IPS-NIHi7 (cell line): Measurements from ENCODE around the gene KIAA0930.
A peak's percentile ranks its signal among the peaks of the same experiment; 100 is the strongest.
"Not testable (repeated sequence)": the region's sequence is repeated elsewhere in the genome, so short reads cannot be mapped to it uniquely, and the experiment has no call there.

Experiments
- DNase-seq: peaks from one replicate; pipeline ENCODE4 v3.0.0; 2012; ENCODE audit warnings: mixed read lengths; ENCODE audit errors: extremely low spot score

KIAA0930 gene

GRCh38 chr22:45262931-45263462 lies 22.3 kb upstream of the KIAA0930 start:
- DNase-seq = no peak

- no peak for DNase-seq
Observed at GRCh38 chr22:45262195-45262930, 21.7 kb upstream of the KIAA0930 start.

GRCh38 chr22:45261407-45262088 lies 20.9 kb upstream of the KIAA0930 start:
- no peak for DNase-seq

GRCh38 chr22:45260395-45260759 lies 19.7 kb upstream of the KIAA0930 start:
- not testable (repeated sequence) for DNase-seq

- DNase-seq = no peak
Observed at GRCh38 chr22:45259754-45260394, 19.2 kb upstream of the KIAA0930 start.

GRCh38 chr22:45257941-45258340 lies 17.2 kb upstream of the KIAA0930 start:
- not testable (repeated sequence) for DNase-seq

GRCh38 chr22:45254789-45255278 lies 14.1 kb upstream of the KIAA0930 start:
- no peak for DNase-seq

GRCh38 chr22:45254388-45254787 lies 13.7 kb upstream of the KIAA0930 start:
- DNase-seq = no peak

- DNase-seq = no peak
Observed at GRCh38 chr22:45253039-45253641, 12.4 kb upstream of the KIAA0930 start.

GRCh38 chr22:45251825-45252224 lies 11.1 kb upstream of the KIAA0930 start:
- no peak for DNase-seq

GRCh38 chr22:45248832-45249561 lies 8.3 kb upstream of the KIAA0930 start:
- DNase-seq = no peak

GRCh38 chr22:45246060-45246985 lies 5.6 kb upstream of the KIAA0930 start:
- DNase-seq = peak; percentile 58

GRCh38 chr22:45244916-45245315 lies 4.2 kb upstream of the KIAA0930 start:
- no peak for DNase-seq

GRCh38 chr22:45242778-45243191 lies 2.1 kb upstream of the KIAA0930 start:
- DNase-seq = no peak

- DNase-seq = peak; percentile 41
Observed at GRCh38 chr22:45240104-45240809, 437 bp downstream of the KIAA0930 start.

GRCh38 chr22:45239681-45240051 lies 1.0 kb downstream of the KIAA0930 start:
- DNase-seq = no peak

- DNase-seq = no peak
Observed at GRCh38 chr22:45238957-45239680, 1.6 kb downstream of the KIAA0930 start.

- DNase-seq = no peak
Observed at GRCh38 chr22:45238076-45238956, 2.4 kb downstream of the KIAA0930 start.
